Dendritic cell treated with granulocyte-macrophage colony-stimulating factor and Interleukin-4, amounts not matched to agents 40 ng/mL and 50 ng/mL, for 4 days (primary cell): Measurements from ENCODE around the gene GPSM1.

Experiments
- H3K27ac Mint-ChIP-seq: one replicate; pipeline ENCODE4 v1.8.0; 2022; ENCODE audit warnings: mild to moderate bottlenecking, mixed read lengths
- H3K27me3 Mint-ChIP-seq: one replicate; pipeline ENCODE4 v1.8.0; 2022; ENCODE audit warnings: mild to moderate bottlenecking, mixed read lengths
- H3K36me3 Mint-ChIP-seq: one replicate; pipeline ENCODE4 v1.8.0; 2022; ENCODE audit warnings: low read depth, mixed read lengths
- H3K4me1 Mint-ChIP-seq: one replicate; pipeline ENCODE4 v1.8.0; 2022; ENCODE audit warnings: low read depth, mixed read lengths
- H3K4me3 Mint-ChIP-seq: one replicate; pipeline ENCODE4 v1.8.0; 2022; ENCODE audit warnings: mild to moderate bottlenecking, moderate library complexity, mixed read lengths
- H3K9me3 Mint-ChIP-seq: one replicate; pipeline ENCODE4 v1.8.0; 2022; ENCODE audit warnings: mixed read lengths
- intact Hi-C: fragments of 100-400 bp; cut with micrococcal nuclease; formaldehyde crosslinking; loops from one replicate; pipeline ENCODE4 v1.15.0; 2022

The GPSM1 gene

GRCh38 chr9:136363949-136364748 lies 36.8 kb downstream of the GPSM1 start:
- Mint-ChIP-seq H3K4me3 (peak overlapping the region; percentile 81), H3K27ac (peak overlapping the region; percentile 74), H3K9me3 (no peaks in the 10 kb centered on the region), H3K36me3 (peaks cover 80% of the 10 kb centered on the region), H3K27me3 (no peaks in the 10 kb centered on the region), H3K4me1 (peaks cover 58% of the 10 kb centered on the region)
- intact Hi-C loops, result loop anchor here (1.0 to 2.0 kb wide), 2 partner anchors 9 to 37 kb away; partner anchors contain the start of genes CARD9 and SNAPC4

- peak overlapping the region; percentile 83 for H3K27ac Mint-ChIP-seq
- no peaks in the 10 kb centered on the region for H3K27me3 Mint-ChIP-seq
- peaks cover 88% of the 10 kb centered on the region for H3K36me3 Mint-ChIP-seq
- H3K4me3 Mint-ChIP-seq, result peak overlapping the region; percentile 63
- intact Hi-C loops, result loop anchor here (2.0 kb wide), 1 partner anchor 36 kb away; the partner anchor contains the start of gene SNAPC4
- peaks cover 65% of the 10 kb centered on the region for H3K4me1 Mint-ChIP-seq
- H3K9me3 Mint-ChIP-seq, result no peaks in the 10 kb centered on the region
These were observed 37.8 kb downstream of the GPSM1 start for GRCh38 chr9:136364942-136365774.

GRCh38 chr9:136365775-136366222 lies 38.5 kb downstream of the GPSM1 start:
- H3K4me3 Mint-ChIP-seq, result peak overlapping the region; percentile 57
- peak overlapping the region; percentile 83 for H3K27ac Mint-ChIP-seq
- H3K36me3 Mint-ChIP-seq, result peaks cover 88% of the 10 kb centered on the region
- H3K4me1 Mint-ChIP-seq, result peaks cover 70% of the 10 kb centered on the region
- intact Hi-C loops, result loop anchor here (2.0 kb wide), 1 partner anchor 35 kb away; the partner anchor contains the start of gene SNAPC4
- no peaks in the 10 kb centered on the region for H3K27me3 Mint-ChIP-seq
- H3K9me3 Mint-ChIP-seq, result no peaks in the 10 kb centered on the region

GRCh38 chr9:136366826-136367225 lies 39.5 kb downstream of the GPSM1 start:
- Mint-ChIP-seq H3K27me3 (no peaks in the 10 kb centered on the region), H3K4me1 (peaks cover 79% of the 10 kb centered on the region), H3K9me3 (no peaks in the 10 kb centered on the region), H3K27ac (peak overlapping the region; percentile 83), H3K4me3 (no peak overlapping the region), H3K36me3 (peaks cover 88% of the 10 kb centered on the region)
- intact Hi-C loops, result no loop called here

GRCh38 chr9:136367296-136368145 lies 40.2 kb downstream of the GPSM1 start:
- H3K27ac Mint-ChIP-seq, result peak overlapping the region; percentile 83
- H3K27me3 Mint-ChIP-seq, result no peaks in the 10 kb centered on the region
- no peaks in the 10 kb centered on the region for H3K9me3 Mint-ChIP-seq
- no peak overlapping the region for H3K4me3 Mint-ChIP-seq
- H3K4me1 Mint-ChIP-seq, result peaks cover 83% of the 10 kb centered on the region
- H3K36me3 Mint-ChIP-seq, result peaks cover 88% of the 10 kb centered on the region
- intact Hi-C loops, result no loop called here

- Mint-ChIP-seq H3K4me1 (peaks cover 76% of the 10 kb centered on the region), H3K27me3 (no peaks in the 10 kb centered on the region), H3K4me3 (no peak overlapping the region), H3K27ac (peak overlapping the region; percentile 0), H3K36me3 (peaks cover 92% of the 10 kb centered on the region), H3K9me3 (no peaks in the 10 kb centered on the region)
- intact Hi-C loops, result no loop called here
These were observed 40.9 kb downstream of the GPSM1 start for GRCh38 chr9:136368190-136368589.

- no peak overlapping the region for H3K4me3 Mint-ChIP-seq
- intact Hi-C loops, result no loop called here
- no peaks in the 10 kb centered on the region for H3K9me3 Mint-ChIP-seq
- peaks cover 97% of the 10 kb centered on the region for H3K36me3 Mint-ChIP-seq
- no peaks in the 10 kb centered on the region for H3K27me3 Mint-ChIP-seq
- H3K27ac Mint-ChIP-seq, result no peak overlapping the region
- peaks cover 77% of the 10 kb centered on the region for H3K4me1 Mint-ChIP-seq
These were observed 42.7 kb downstream of the GPSM1 start for GRCh38 chr9:136370037-136370436.

- Mint-ChIP-seq H3K27me3 (no peaks in the 10 kb centered on the region), H3K27ac (no peak overlapping the region), H3K9me3 (no peaks in the 10 kb centered on the region), H3K36me3 (peaks cover 97% of the 10 kb centered on the region), H3K4me1 (peaks cover 77% of the 10 kb centered on the region), H3K4me3 (peak overlapping the region; percentile 17)
- intact Hi-C loops, result no loop called here
These were observed 43.6 kb downstream of the GPSM1 start for GRCh38 chr9:136370687-136371532.

GRCh38 chr9:136371533-136371880 lies 44.2 kb downstream of the GPSM1 start:
- Mint-ChIP-seq H3K27ac (no peak overlapping the region), H3K4me1 (peaks cover 77% of the 10 kb centered on the region), H3K27me3 (no peaks in the 10 kb centered on the region), H3K4me3 (peak overlapping the region; percentile 4), H3K9me3 (no peaks in the 10 kb centered on the region), H3K36me3 (peaks cover 94% of the 10 kb centered on the region)
- intact Hi-C loops, result no loop called here

GRCh38 chr9:136372006-136372405 lies 44.7 kb downstream of the GPSM1 start:
- intact Hi-C loops, result no loop called here
- Mint-ChIP-seq H3K9me3 (no peaks in the 10 kb centered on the region), H3K27ac (peak overlapping the region; percentile 93), H3K4me1 (peaks cover 77% of the 10 kb centered on the region), H3K27me3 (no peaks in the 10 kb centered on the region), H3K4me3 (peak overlapping the region; percentile 97), H3K36me3 (peaks cover 89% of the 10 kb centered on the region)

GRCh38 chr9:136372561-136373299 lies 45.4 kb downstream of the GPSM1 start:
- Mint-ChIP-seq H3K27ac (peak overlapping the region; percentile 93), H3K4me1 (peaks cover 76% of the 10 kb centered on the region), H3K36me3 (peaks cover 81% of the 10 kb centered on the region), H3K27me3 (no peaks in the 10 kb centered on the region), H3K4me3 (peak overlapping the region; percentile 97), H3K9me3 (no peaks in the 10 kb centered on the region)
- intact Hi-C loops, result loop anchor here (1.0 kb wide), 1 partner anchor 9 kb away; the partner anchor contains the start of gene DNLZ
